ENCODE data around the gene MAP2K1. TPM values are rescaled to one million over a fixed set of nuclear protein-coding genes. Genes with fewer than 3 reads are reported as not detected.

The MAP2K1 gene
- total and polyA plus RNA-seq, 9 of the 15 experiments (the other 6 are each of a cell fraction or from before 2014, with no cell fraction given) = 7.5 to 58.3 (median 30.0) TPM

DNA sequence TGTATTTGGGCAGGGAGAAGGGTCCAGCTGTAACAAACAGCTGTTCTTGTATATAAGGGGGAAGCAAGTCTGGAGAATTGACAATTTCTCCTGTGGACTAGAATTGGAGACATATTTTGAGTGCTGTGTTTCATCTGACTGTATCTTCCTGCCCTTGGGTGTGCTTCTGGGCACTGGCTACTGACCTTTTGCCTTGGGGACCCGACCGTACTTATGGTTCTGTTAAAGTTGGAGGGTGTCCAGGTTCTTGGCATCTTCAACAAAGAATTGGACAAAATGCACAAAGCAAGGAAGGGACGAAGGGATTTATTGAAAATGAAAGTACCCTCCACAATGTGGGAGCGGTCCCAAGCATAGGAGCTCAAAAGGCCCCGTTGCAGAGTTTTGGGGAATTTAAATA lies 31.0 kb downstream of the MAP2K1 start (continued):
- no peak for TF ChIP-seq NONO (IDR thresholded peaks at IDR 0.05; ENCODE audit: low read depth in 2 of 2, low read length in 1 of 2)
- TF ChIP-seq, protein P1, sequence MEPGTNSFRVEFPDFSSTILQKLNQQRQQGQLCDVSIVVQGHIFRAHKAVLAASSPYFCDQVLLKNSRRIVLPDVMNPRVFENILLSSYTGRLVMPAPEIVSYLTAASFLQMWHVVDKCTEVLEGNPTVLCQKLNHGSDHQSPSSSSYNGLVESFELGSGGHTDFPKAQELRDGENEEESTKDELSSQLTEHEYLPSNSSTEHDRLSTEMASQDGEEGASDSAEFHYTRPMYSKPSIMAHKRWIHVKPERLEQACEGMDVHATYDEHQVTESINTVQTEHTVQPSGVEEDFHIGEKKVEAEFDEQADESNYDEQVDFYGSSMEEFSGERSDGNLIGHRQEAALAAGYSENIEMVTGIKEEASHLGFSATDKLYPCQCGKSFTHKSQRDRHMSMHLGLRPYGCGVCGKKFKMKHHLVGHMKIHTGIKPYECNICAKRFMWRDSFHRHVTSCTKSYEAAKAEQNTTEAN (CRISPR knock-in tag; IDR thresholded peaks at IDR 0.05) = no peak

DNA sequence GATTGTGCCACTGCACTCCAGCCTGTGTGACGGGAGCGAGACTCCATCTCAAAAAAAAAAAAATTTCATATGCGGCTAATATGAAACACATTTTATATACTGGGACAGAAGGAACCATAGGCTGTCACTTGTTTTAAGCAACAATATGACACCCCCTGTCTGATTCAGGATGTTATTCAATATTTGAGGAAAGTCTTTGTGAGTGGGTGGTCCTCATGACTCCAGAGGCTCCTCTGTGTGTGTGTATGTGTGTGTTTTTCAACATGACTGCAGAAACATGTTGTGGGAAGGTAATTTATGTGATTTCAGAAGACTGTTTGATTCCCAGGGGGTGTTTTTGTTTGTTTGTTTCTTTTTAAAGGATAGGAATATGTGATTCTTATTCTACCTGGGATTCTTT lies 32.8 kb downstream of the MAP2K1 start:
- Histone ChIP-seq H3K9me1 (ENCODE audit: control insufficient read depth, insufficient read depth, low read length) (no peaks in the 10 kb centered on the region), H3K79me2 (ENCODE audit: control insufficient read depth, insufficient read depth, low read length) (peaks cover 63% of the 10 kb centered on the region), H3K9me3 (replicated peaks; ENCODE audit: control insufficient read depth, insufficient read depth, low read depth, low read length) (no peaks in the 10 kb centered on the region), H3K4me3 (no peak overlapping the region), H3K4me2 (ENCODE audit: insufficient read depth, low read length) (no peak overlapping the region), H2AFZ (ENCODE audit: low read depth, low read length) (no peak overlapping the region), H3K9ac (ENCODE audit: insufficient read depth in 1 of 2, low read depth in 2 of 2, low read length in 2 of 2) (no peak overlapping the region), H3K4me1 (replicated peaks in 1 of 2; ENCODE audit: control insufficient read depth in 2 of 2, insufficient read depth in 2 of 2, low read length in 2 of 2) (no peaks in the 10 kb centered on the region), H3K36me3 (ENCODE audit: control insufficient read depth, insufficient read depth, low read length) (no peaks in the 10 kb centered on the region), H3K27me3 (ENCODE audit: control insufficient read depth in 2 of 2, insufficient read depth in 2 of 2, low read length in 2 of 2) (no peaks in the 10 kb centered on the region), H3K27ac (ENCODE audit: extremely low read depth, low read depth, low read length) (no peak overlapping the region), H4K20me1 (replicated peaks; ENCODE audit: control insufficient read depth, insufficient read depth, low read length) (no peaks in the 10 kb centered on the region; the same call in 1 of the 2 replicates)
- POLR2A ChIA-PET = no interaction called here
- ATAC-seq (no peak), FAIRE-seq (no peak), DNase-seq (ENCODE audit: extremely low read depth in 1 of 4, low spot score in 3 of 4) (no peak)
- intact Hi-C loops (cut with micrococcal nuclease) (no loop called here), in situ Hi-C loops (cut with MboI) (no loop called here)
- no TSS peak for BruUV-seq (replicated peaks)
- 98% methylated on average over 3 of the region's 3 CpGs for WGBS (ENCODE audit: insufficient coverage, low coverage, missing lambda C conversion rate)
- CTCF ChIA-PET (ENCODE audit: low intra/inter-chr PET ratio) = no interaction called here
- TF ChIP-seq TRIM28 (IDR thresholded peaks at IDR 0.05) (no peak), NFXL1 (CRISPR knock-in tag; IDR thresholded peaks at IDR 0.05) (no peak), ZNF282 (CRISPR knock-in tag; IDR thresholded peaks at IDR 0.05) (no peak), ZNF780A (CRISPR knock-in tag; IDR thresholded peaks at IDR 0.05) (no peak), ZNF12 (CRISPR knock-in tag; IDR thresholded peaks at IDR 0.05) (no peak), ZNF23 (CRISPR knock-in tag; IDR thresholded peaks at IDR 0.05) (no peak), CBX1 (IDR thresholded peaks at IDR 0.05; ENCODE audit: low read depth) (no peak), FOXP1 (CRISPR knock-in tag; IDR thresholded peaks at IDR 0.05) (no peak), HMG20B (CRISPR knock-in tag; IDR thresholded peaks at IDR 0.05) (no peak), MTA2 (IDR thresholded peaks at IDR 0.05; ENCODE audit: low read depth) (no peak), NR2C2 (CRISPR knock-in tag; IDR thresholded peaks at IDR 0.05) (no peak), NR2C2 (tag; IDR thresholded peaks at IDR 0.05) (no peak)
- TF ChIP-seq, protein P2, sequence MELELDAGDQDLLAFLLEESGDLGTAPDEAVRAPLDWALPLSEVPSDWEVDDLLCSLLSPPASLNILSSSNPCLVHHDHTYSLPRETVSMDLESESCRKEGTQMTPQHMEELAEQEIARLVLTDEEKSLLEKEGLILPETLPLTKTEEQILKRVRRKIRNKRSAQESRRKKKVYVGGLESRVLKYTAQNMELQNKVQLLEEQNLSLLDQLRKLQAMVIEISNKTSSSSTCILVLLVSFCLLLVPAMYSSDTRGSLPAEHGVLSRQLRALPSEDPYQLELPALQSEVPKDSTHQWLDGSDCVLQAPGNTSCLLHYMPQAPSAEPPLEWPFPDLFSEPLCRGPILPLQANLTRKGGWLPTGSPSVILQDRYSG (tag; conservative IDR thresholded peaks at IDR 0.05; ENCODE audit: low read depth) = no peak
